Vagina (tissue), 1 donor: ENCODE measurements around the gene TCAF1. TPM values are rescaled to one million over a fixed set of nuclear protein-coding genes. Genes with fewer than 3 reads are reported as not detected.

Source experiments
- total RNA-seq: library from RNA; depleted of rRNA; stranded (reverse); fragments of >200 nt; gene quantifications from one replicate; pipeline ENCODE4 v1.2.3, GENCODE V29; 2016

Gene TCAF1
- total RNA-seq, 1 donor from 2014 or later, result 50.1 TPM

Other genes with a start within 250 kb of the TCAF1 start
- 1.7 TPM for gene CTAGE6, start 144.5 kb downstream of the TCAF1 start, total RNA-seq
- gene OR2F2, start 33.1 kb upstream of the TCAF1 start, total RNA-seq, result not detected
- gene OR2F1, start 52.7 kb upstream of the TCAF1 start, total RNA-seq, result not detected
- gene OR6B1, start 98.1 kb upstream of the TCAF1 start, total RNA-seq, result not detected
- not detected for gene OR2A5, start 146.8 kb upstream of the TCAF1 start, total RNA-seq
- not detected for gene OR2A25, start 167.6 kb upstream of the TCAF1 start, total RNA-seq
- not detected for gene OR2A12, start 184.1 kb upstream of the TCAF1 start, total RNA-seq
- not detected for gene OR2A2, start 207.4 kb upstream of the TCAF1 start, total RNA-seq
- gene OR2A14, start 221.0 kb upstream of the TCAF1 start, total RNA-seq, result not detected